Right renal pelvis (tissue), 4 donors: ENCODE results near the gene NFATC4. TPM values are rescaled to one million over a fixed set of nuclear protein-coding genes. Genes with fewer than 3 reads are reported as not detected.

Experiments
- DNase-seq, 4 donors: peaks; one replicate each; pipeline ENCODE4 v3.0.0-alpha.2; 2013; ENCODE audit warnings: low read depth in 4 of 4, low spot score in 3 of 4, missing footprints in 1 of 4
- polyA plus RNA-seq, 4 donors: library from polyadenylated mRNA; unstranded; fragments of 120-200 nt; gene quantifications; one replicate each; pipeline ENCODE4 v1.2.1, GENCODE V29; 2013; ENCODE audit not compliant: insufficient read length in 4 of 4

NFATC4 gene
- polyA plus RNA-seq, 4 donors, result 60.9 to 74.3 (median 64.2) TPM

GRCh38 chr14:24404814-24405213 is 36.8 kb downstream of the NFATC4 start:
- DNase-seq, result no peak

GRCh38 chr14:24406416-24406815 is 38.4 kb downstream of the NFATC4 start:
- no peak for DNase-seq

GRCh38 chr14:24407608-24408325 is 39.8 kb downstream of the NFATC4 start:
- no peak for DNase-seq

- no peak for DNase-seq
These were observed 40.8 kb downstream of the NFATC4 start for GRCh38 chr14:24408764-24409163.

- DNase-seq, result no peak
These were observed 41.2 kb downstream of the NFATC4 start for GRCh38 chr14:24409192-24409591.

- no peak for DNase-seq
These were observed 42.0 kb downstream of the NFATC4 start for GRCh38 chr14:24409956-24410355.

GRCh38 chr14:24411443-24412389 is 43.7 kb downstream of the NFATC4 start:
- no peak for DNase-seq

GRCh38 chr14:24414077-24414476 is 46.1 kb downstream of the NFATC4 start:
- no peak for DNase-seq

- DNase-seq, result no peak
These were observed 46.9 kb downstream of the NFATC4 start for GRCh38 chr14:24414732-24415420.

GRCh38 chr14:24415421-24416253 is 47.7 kb downstream of the NFATC4 start:
- DNase-seq, result no peak

GRCh38 chr14:24416254-24416931 is 48.4 kb downstream of the NFATC4 start:
- no peak for DNase-seq

- DNase-seq, result no peak
These were observed 49.1 kb downstream of the NFATC4 start for GRCh38 chr14:24416932-24417619.

- DNase-seq, result no peak
These were observed 50.0 kb downstream of the NFATC4 start for GRCh38 chr14:24417832-24418491.

- no peak for DNase-seq
These were observed 50.5 kb downstream of the NFATC4 start for GRCh38 chr14:24418492-24418873.

- DNase-seq, result no peak
These were observed 54.3 kb downstream of the NFATC4 start for GRCh38 chr14:24422261-24422660.

- no peak for DNase-seq
These were observed 55.0 kb downstream of the NFATC4 start for GRCh38 chr14:24422694-24423601.

GRCh38 chr14:24425704-24426103 is 57.7 kb downstream of the NFATC4 start:
- no peak for DNase-seq
